HEK293 (cell line): Measurements from ENCODE around the gene NMB.
A peak's percentile ranks its signal among the peaks of the same experiment; 100 is the strongest.

Experiments used
- CTCF ChIA-PET: fragments of 350-600 bp; formaldehyde crosslinking; extraction: SDS; loops from one replicate; lab custom pipeline; 2021; ENCODE audit warnings: antibody characterized with exemption; lab: Yijun Ruan, JAX
- POLR2A ChIA-PET: fragments of 300-600 bp; formaldehyde crosslinking; extraction: SDS; loops from one replicate; lab custom pipeline; 2020; ENCODE audit warnings: antibody characterized with exemption, inconsistent platforms; lab: Yijun Ruan, JAX
- H3K27ac ChIP-seq: fragments of 200-500 bp; sonication (Bioruptor generic); 2 replicates; pipeline ENCODE4 v1.5.1; 2014; ENCODE audit warnings: low read depth, low read length, control low read depth, inconsistent platforms; ENCODE audit errors: extremely low read depth
- H3K36me3 ChIP-seq, 2 experiments: fragments of 200-500 bp in 1 of 2; sonication (Bioruptor generic) in 1 of 2; 1 replicate in 1 of 2; 2 replicates in 1 of 2; pipeline ENCODE4 v1.5.1; 2014 to 2017; ENCODE audit warnings: inconsistent platforms in 2 of 2, low read length in 2 of 2; ENCODE audit not compliant: control insufficient read depth in 2 of 2, insufficient read depth in 1 of 2
- H3K4me1 ChIP-seq: fragments of 200-500 bp; sonication (Bioruptor generic); 2 replicates; pipeline ENCODE4 v1.5.1; 2014; ENCODE audit warnings: mild to moderate bottlenecking, low read length, inconsistent platforms; ENCODE audit not compliant: control insufficient read depth, insufficient read depth
- H3K4me3 ChIP-seq: 2 replicates; pipeline ENCODE4 v1.5.1; 2011; ENCODE audit warnings: low read depth, mild to moderate bottlenecking, control low read depth, low read length, moderate library complexity
- H3K9me3 ChIP-seq: fragments of 200-500 bp; sonication (Bioruptor generic); 2 replicates; pipeline ENCODE4 v1.5.1; 2014; ENCODE audit warnings: low read depth, low read length, inconsistent platforms; ENCODE audit not compliant: control insufficient read depth, insufficient read depth
- BCL6B ChIP-seq: fragments of 450-650 bp; formaldehyde crosslinking; IDR thresholded peaks from 2 replicates; pipeline ENCODE4 v1.5.1; 2017; ENCODE audit warnings: missing biosample characterization, missing genetic modification characterization
- GFI1B ChIP-seq: fragments of 450-650 bp; formaldehyde crosslinking; IDR thresholded peaks from 2 replicates; pipeline ENCODE4 v1.5.1; 2016; ENCODE audit warnings: missing biosample characterization, missing genetic modification characterization
- GLIS1 ChIP-seq: fragments of 450-650 bp; formaldehyde crosslinking; IDR thresholded peaks from 2 replicates; pipeline ENCODE4 v1.5.1; 2016; ENCODE audit warnings: missing biosample characterization, missing genetic modification characterization
- INSM2 ChIP-seq: fragments of 450-650 bp; formaldehyde crosslinking; IDR thresholded peaks from 2 replicates; pipeline ENCODE4 v1.5.1; 2016; ENCODE audit warnings: missing biosample characterization, missing genetic modification characterization
- MYNN ChIP-seq: fragments of 450-650 bp; formaldehyde crosslinking; IDR thresholded peaks from 2 replicates; pipeline ENCODE4 v1.5.1; 2016; ENCODE audit warnings: missing biosample characterization, missing genetic modification characterization, borderline replicate concordance
- OSR2 ChIP-seq: fragments of 450-650 bp; formaldehyde crosslinking; IDR thresholded peaks from 2 replicates; pipeline ENCODE4 v1.5.1; 2016; ENCODE audit warnings: missing biosample characterization, missing genetic modification characterization
- REST ChIP-seq: fragments of 450-650 bp; formaldehyde crosslinking; IDR thresholded peaks from 2 replicates; pipeline ENCODE4 v1.5.1; 2016; ENCODE audit warnings: missing biosample characterization, missing genetic modification characterization
- WT1 ChIP-seq: fragments of 450-650 bp; formaldehyde crosslinking; IDR thresholded peaks from 2 replicates; pipeline ENCODE4 v1.5.1; 2016; ENCODE audit warnings: missing biosample characterization, missing genetic modification characterization
- ZBTB44 ChIP-seq: fragments of 450-650 bp; IDR thresholded peaks from 2 replicates; pipeline ENCODE4 v1.5.1; 2018; ENCODE audit warnings: missing biosample characterization, mild to moderate bottlenecking, missing genetic modification characterization
- ZBTB6 ChIP-seq: fragments of 450-650 bp; formaldehyde crosslinking; IDR thresholded peaks from 2 replicates; pipeline ENCODE4 v1.5.1; 2017; ENCODE audit warnings: missing biosample characterization, missing genetic modification characterization
- ZNF114 ChIP-seq: fragments of 450-650 bp; formaldehyde crosslinking; IDR thresholded peaks from 2 replicates; pipeline ENCODE4 v1.5.0; 2017; ENCODE audit warnings: missing biosample characterization, missing genetic modification characterization
- ZNF184 ChIP-seq: fragments of 450-650 bp; IDR thresholded peaks from 2 replicates; pipeline ENCODE4 v1.5.1; 2018; ENCODE audit warnings: missing biosample characterization, mild to moderate bottlenecking, missing genetic modification characterization
- ZNF24 ChIP-seq: fragments of 450-650 bp; formaldehyde crosslinking; IDR thresholded peaks from 2 replicates; pipeline ENCODE4 v1.5.1; 2016; ENCODE audit warnings: missing biosample characterization, missing genetic modification characterization
- ZNF473 ChIP-seq: fragments of 450-650 bp; formaldehyde crosslinking; IDR thresholded peaks from 2 replicates; pipeline ENCODE4 v1.5.1; 2017; ENCODE audit warnings: missing biosample characterization, missing genetic modification characterization
- ZNF501 ChIP-seq: fragments of 450-650 bp; formaldehyde crosslinking; IDR thresholded peaks from 2 replicates; pipeline ENCODE4 v1.5.1; 2016; ENCODE audit warnings: missing biosample characterization, missing genetic modification characterization
- ZNF513 ChIP-seq: fragments of 450-650 bp; IDR thresholded peaks from 2 replicates; pipeline ENCODE4 v1.5.1; 2018; ENCODE audit warnings: missing biosample characterization, missing genetic modification characterization

NMB gene

GRCh38 chr15:84684092-84684491 lies 26.1 kb upstream of the NMB start:
- TF ChIP-seq WT1 (tag by site-specific recombination) (peak; percentile 54; the same call in 1 of the 2 replicates), ZBTB6 (tag by site-specific recombination) (no peak), ZNF473 (tag by site-specific recombination) (no peak), GLIS1 (tag by site-specific recombination) (peak; percentile 70), ZBTB44 (tag by site-specific recombination) (no peak), MYNN (tag by site-specific recombination) (no peak)
- Histone ChIP-seq H3K4me1 (no peaks in the 10 kb centered on the region), H3K9me3 (no peaks in the 10 kb centered on the region), H3K27ac (no peak overlapping the region), H3K4me3 (no peak overlapping the region), H3K36me3 (peaks cover 47 to 69% of the 10 kb centered on the region in 2 experiments)
- ChIA-PET CTCF (no interaction called here), POLR2A (no interaction called here)

GRCh38 chr15:84681831-84682230 lies 23.8 kb upstream of the NMB start:
- CTCF ChIA-PET, result interaction anchor here (1.4 kb wide), 1 partner anchor 23 kb away, joined by 7 read pairs; the partner anchor contains the start of gene NMB
- Histone ChIP-seq H3K36me3 (peaks cover 49 to 72% of the 10 kb centered on the region in 2 experiments), H3K27ac (no peak overlapping the region), H3K4me3 (no peak overlapping the region), H3K9me3 (no peaks in the 10 kb centered on the region), H3K4me1 (no peaks in the 10 kb centered on the region)
- TF ChIP-seq ZNF24 (tag by site-specific recombination), result no peak
- POLR2A ChIA-PET, result no interaction called here

- H3K27ac ChIP-seq, result no peak overlapping the region
- POLR2A ChIA-PET, result interaction anchor here (0.9 kb wide), 1 partner anchor 17 kb away, joined by 3 read pairs; the partner anchor contains the start of gene WDR73
- no peak for TF ChIP-seq ZNF114 (tag by site-specific recombination)
- no peaks in the 10 kb centered on the region for H3K9me3 ChIP-seq
- no peak overlapping the region for H3K4me3 ChIP-seq
- CTCF ChIA-PET, result interaction anchor here (1.2 to 2.0 kb wide), 2 partner anchors 12 to 16 kb away, joined by 3 to 9 read pairs; partner anchors contain the start of gene NMB
- no peaks in the 10 kb centered on the region for H3K4me1 ChIP-seq
- peaks cover 30 to 66% of the 10 kb centered on the region in 2 experiments for H3K36me3 ChIP-seq
These were observed 13.2 kb upstream of the NMB start for GRCh38 chr15:84671211-84671610.

- no peak overlapping the region for H3K4me3 ChIP-seq
- no peaks in the 10 kb centered on the region for H3K4me1 ChIP-seq
- H3K36me3 ChIP-seq, result peaks cover 28 to 69% of the 10 kb centered on the region in 2 experiments
- POLR2A ChIA-PET, result interaction anchor here (0.6 kb wide), 1 partner anchor 78 kb away, joined by 3 read pairs; no protein-coding TSS in a partner anchor
- no peak overlapping the region for H3K27ac ChIP-seq
- no peaks in the 10 kb centered on the region for H3K9me3 ChIP-seq
- CTCF ChIA-PET, result interaction anchor here (0.8 to 1.0 kb wide), 2 partner anchors 11 to 70 kb away, joined by 3 to 4 read pairs; no protein-coding TSS in a partner anchor
- TF ChIP-seq ZNF513 (tag by site-specific recombination), result no peak
- no peak for TF ChIP-seq BCL6B (tag by site-specific recombination)
- TF ChIP-seq GFI1B (tag by site-specific recombination), result no peak
- no peak for TF ChIP-seq INSM2
- no peak for TF ChIP-seq ZNF184
- TF ChIP-seq REST (tag by site-specific recombination), result no peak
- TF ChIP-seq ZNF501, result no peak
- no peak for TF ChIP-seq OSR2 (tag by site-specific recombination)
These were observed 11.7 kb upstream of the NMB start for GRCh38 chr15:84669726-84670125.
